SU-DHL-6 (cell line): ENCODE results near the gene EFCAB8.

Source experiments
- H2AFZ ChIP-seq: fragments of 200-600 bp; sonication (generic); 2 replicates; pipeline ENCODE4 v1.6.1; 2014; ENCODE audit warnings: low read depth, mild to moderate bottlenecking, moderate library complexity, mixed read lengths, antibody characterized with exemption, low read length; ENCODE audit not compliant: severe bottlenecking
- H3F3A ChIP-seq: fragments of 200-600 bp; shearing (Covaris generic); 2 replicates; pipeline ENCODE4 v1.6.0; 2016; ENCODE audit warnings: antibody characterized with exemption, mild to moderate bottlenecking; ENCODE audit not compliant: insufficient read depth
- H3K27ac ChIP-seq: fragments of 200-600 bp; sonication (generic); 2 replicates; pipeline ENCODE4 v1.5.1; 2016; ENCODE audit warnings: low read depth, mild to moderate bottlenecking, low read length, moderate library complexity, mixed read lengths
- H3K27me3 ChIP-seq: fragments of 200-600 bp; sonication (generic), shearing (Covaris generic); 2 replicates; pipeline ENCODE4 v1.6.0; 2014; ENCODE audit warnings: mild to moderate bottlenecking, low read length
- H3K36me3 ChIP-seq: fragments of 200-600 bp; sonication (generic); 2 replicates; pipeline ENCODE4 v1.6.1; 2014; ENCODE audit warnings: mild to moderate bottlenecking, low read length, mixed read lengths
- H3K4me2 ChIP-seq: fragments of 300-600, 200-600 bp; shearing (Covaris generic), sonication (generic); 2 replicates; pipeline ENCODE4 v1.6.0; 2014; ENCODE audit warnings: low read length, low read depth, mild to moderate bottlenecking; ENCODE audit not compliant: poor library complexity, severe bottlenecking
- H3K4me3 ChIP-seq: fragments of 200-600 bp; sonication (generic); 2 replicates; pipeline ENCODE4 v1.5.1; 2014; ENCODE audit warnings: antibody characterized with exemption, low read length, mild to moderate bottlenecking, mixed read lengths; ENCODE audit not compliant: insufficient read depth, poor library complexity, severe bottlenecking
- H3K79me2 ChIP-seq: fragments of 200-600 bp; sonication (generic); 2 replicates; pipeline ENCODE4 v1.6.1; 2014; ENCODE audit warnings: mild to moderate bottlenecking, low read length, moderate library complexity; ENCODE audit not compliant: insufficient read depth
- H3K9ac ChIP-seq: fragments of 200-600 bp; sonication (generic); 2 replicates; pipeline ENCODE4 v1.7.0; 2014; ENCODE audit warnings: mild to moderate bottlenecking, low read length
- H3K9me2 ChIP-seq: fragments of 200-600 bp; sonication (generic); replicated peaks from 2 replicates; pipeline ENCODE4 v1.6.1; 2014; ENCODE audit warnings: low read length; ENCODE audit not compliant: insufficient read depth
- H3K9me3 ChIP-seq: fragments of 200-600 bp; sonication (generic); 2 replicates; pipeline ENCODE4 v1.6.1; 2014; ENCODE audit warnings: low read length, mixed read lengths; ENCODE audit not compliant: insufficient read depth
- H4K20me1 ChIP-seq: fragments of 200-600 bp; sonication (generic); 2 replicates; pipeline ENCODE4 v1.6.1; 2014; ENCODE audit warnings: low read depth, mild to moderate bottlenecking, antibody characterized with exemption, low read length, moderate library complexity, mixed read lengths
- CTCF ChIP-seq: fragments of 200-600 bp; sonication (generic); IDR thresholded peaks from one replicate; pipeline ENCODE4 v1.5.1; 2017; ENCODE audit warnings: antibody characterized with exemption, mild to moderate bottlenecking, low read length, moderate library complexity; ENCODE audit not compliant: insufficient read depth, poor library complexity, severe bottlenecking
- EZH2phosphoT487 ChIP-seq: fragments of 200-600 bp; sonication (generic), shearing (Covaris generic); conservative IDR thresholded peaks from 2 replicates; pipeline ENCODE4 v1.6.1; 2018; ENCODE audit warnings: mild to moderate bottlenecking, antibody characterized with exemption, low read length, moderate library complexity, mixed read lengths

EFCAB8 gene

GRCh38 chr20:32968478-32969241 is 109.9 kb downstream of the EFCAB8 start:
- Histone ChIP-seq H4K20me1 (no peaks in the 10 kb centered on the region), H3K9me2 (no peaks in the 10 kb centered on the region), H3K36me3 (no peaks in the 10 kb centered on the region), H3K9ac (no peak overlapping the region), H3K79me2 (no peaks in the 10 kb centered on the region), H3K27me3 (no peaks in the 10 kb centered on the region), H3K9me3 (no peaks in the 10 kb centered on the region), H3K4me2 (no peak overlapping the region), H3K4me3 (no peak overlapping the region), H3K27ac (no peak overlapping the region), H3F3A (no peaks in the 10 kb centered on the region), H2AFZ (no peak overlapping the region)
- TF ChIP-seq CTCF (no peak), EZH2phosphoT487 (no peak)

- no peak overlapping the region for H3K4me2 ChIP-seq
Observed at GRCh38 chr20:32969356-32970114, 110.8 kb downstream of the EFCAB8 start.

DNA sequence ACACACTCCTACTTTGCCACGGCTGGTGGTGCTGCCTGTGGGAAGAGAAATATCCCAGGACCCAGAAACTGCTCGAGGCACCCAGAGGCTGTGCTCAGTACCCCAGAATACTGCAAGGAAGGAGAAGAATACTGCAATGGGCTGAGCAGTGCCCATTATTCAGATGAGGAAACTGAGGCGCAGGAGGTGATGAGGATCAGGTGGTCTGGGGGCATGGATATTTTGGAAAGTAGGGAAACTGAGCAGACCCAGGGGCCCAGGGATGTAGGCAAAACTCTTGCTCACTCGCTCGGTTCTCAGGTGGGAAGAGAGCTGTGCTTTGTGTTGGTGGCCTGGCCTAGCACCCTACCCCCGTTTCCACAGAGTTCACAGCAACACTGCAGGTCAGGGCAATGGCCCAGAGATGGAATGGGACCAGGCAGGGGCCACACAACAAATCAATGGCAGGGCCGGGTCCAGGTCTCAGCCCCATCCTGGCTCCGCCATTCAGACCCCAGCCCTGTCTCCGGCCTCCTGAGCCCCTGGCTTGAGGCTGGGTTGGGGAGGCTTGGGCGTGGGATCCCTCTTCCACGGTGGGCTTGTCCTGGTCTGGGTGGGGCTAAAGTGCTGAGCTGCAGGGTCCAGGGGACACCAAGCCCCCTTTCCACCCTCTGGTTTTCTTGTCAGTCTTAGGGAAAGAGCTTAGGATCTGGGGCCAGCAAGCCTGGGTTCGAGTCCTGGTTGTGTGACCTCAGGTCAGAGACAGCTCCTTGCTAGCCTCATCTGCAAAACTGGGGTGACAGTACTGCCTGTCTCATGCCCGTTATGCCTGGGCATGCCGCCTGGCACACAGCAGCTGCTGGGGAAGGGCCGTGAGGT is 111.6 kb downstream of the EFCAB8 start:
- Histone ChIP-seq H3K27me3 (no peaks in the 10 kb centered on the region), H3F3A (no peaks in the 10 kb centered on the region), H3K9me3 (no peaks in the 10 kb centered on the region), H3K9me2 (no peaks in the 10 kb centered on the region), H3K4me2 (no peak overlapping the region), H3K9ac (no peak overlapping the region), H3K36me3 (no peaks in the 10 kb centered on the region), H3K27ac (no peak overlapping the region), H2AFZ (no peak overlapping the region), H3K79me2 (no peaks in the 10 kb centered on the region), H3K4me3 (no peak overlapping the region), H4K20me1 (no peaks in the 10 kb centered on the region)
- TF ChIP-seq EZH2phosphoT487 (no peak), CTCF (no peak)

More at GRCh38 chr20:32969356-32970114, 110.8 kb downstream of the EFCAB8 start:
- Histone ChIP-seq H3K27ac (no peak overlapping the region), H3K79me2 (no peaks in the 10 kb centered on the region), H2AFZ (no peak overlapping the region), H3K4me3 (no peak overlapping the region), H4K20me1 (no peaks in the 10 kb centered on the region), H3K9me2 (no peaks in the 10 kb centered on the region), H3K9ac (no peak overlapping the region), H3K9me3 (no peaks in the 10 kb centered on the region), H3K36me3 (no peaks in the 10 kb centered on the region), H3K27me3 (no peaks in the 10 kb centered on the region), H3F3A (no peaks in the 10 kb centered on the region)
- no peak for TF ChIP-seq CTCF
- no peak for TF ChIP-seq EZH2phosphoT487
